Liver (tissue), 4 donors: ENCODE data around the gene DNAAF5. TPM values are rescaled to one million over a fixed set of nuclear protein-coding genes. Genes with fewer than 3 reads are reported as not detected.

Experiments used
- polyA plus RNA-seq, 2 donors: library from polyadenylated mRNA; stranded (reverse) in 1 of 2; unstranded in 1 of 2; fragments of 200-250 nt in 1 of 2; fragments of >200 nt in 1 of 2; fragmentation: Nextera tagmentation in 1 of 2; extraction: Ambion mirVana in 1 of 2; gene quantifications; one replicate each; pipeline versions ENCODE4 v1.2.1 to v1.2.3, GENCODE V29; 2013 to 2015
- total RNA-seq, 2 donors: library from RNA; depleted of rRNA; stranded (reverse); fragments of >200 nt; gene quantifications; one replicate each; pipeline ENCODE4 v1.2.3, GENCODE V29; 2014
- donor health status: healthy.
- donor health status: healthy.
- donor health status: healthy.

DNAAF5 gene
- total and polyA plus RNA-seq, 4 donors: 3.1 to 11.1 (median 9.5) TPM

Other genes with a start within 250 kb of the DNAAF5 start
- gene PDGFA, start 206.9 kb upstream of the DNAAF5 start, total RNA-seq: 1 to 10 TPM; 2.0 to 5.1 TPM
- 1 to 10 TPM; 1.4 to 2.1 TPM for gene PDGFA, start 206.9 kb upstream of the DNAAF5 start, polyA plus RNA-seq
- 10 to 100 TPM; 11.1 to 14.4 TPM for gene PRKAR1B, start 582 bp downstream of the DNAAF5 start, total RNA-seq
- gene PRKAR1B, start 582 bp downstream of the DNAAF5 start, polyA plus RNA-seq: 10 to 100 TPM; 11.8 to 13.0 TPM
- 100 to 1,000 TPM in 1 of 2 donors, 10 to 100 TPM in 1; 50.9 to 162 TPM for gene SUN1, start 105.8 kb downstream of the DNAAF5 start, total RNA-seq
- gene SUN1, start 105.8 kb downstream of the DNAAF5 start, polyA plus RNA-seq: 10 to 100 TPM; 24.8 to 29.2 TPM
- gene GET4, start 149.9 kb downstream of the DNAAF5 start, total RNA-seq: 10 to 100 TPM; 19.5 to 30.3 TPM
- gene GET4, start 149.9 kb downstream of the DNAAF5 start, polyA plus RNA-seq: 10 to 100 TPM; 24.3 to 34.7 TPM
- gene ADAP1, start 228.0 kb downstream of the DNAAF5 start, total RNA-seq: 1 to 10 TPM; 3.2 to 3.7 TPM
- 1 to 10 TPM in 1 of 2 donors, under 1 TPM in 1; 0.46 to 2.2 TPM for gene ADAP1, start 228.0 kb downstream of the DNAAF5 start, polyA plus RNA-seq
- 1 to 10 TPM; 5.2 to 9.8 TPM for gene COX19, start 248.8 kb downstream of the DNAAF5 start, total RNA-seq
- 1 to 10 TPM; 2.2 to 4.5 TPM for gene COX19, start 248.8 kb downstream of the DNAAF5 start, polyA plus RNA-seq